ENCODE data around the gene SNRK.
A peak's percentile ranks its signal among the peaks of the same experiment; 100 is the strongest.

The SNRK gene

GRCh38 chr3:43248973-43249372 is 37.4 kb upstream of the SNRK start:
- H3K4me3 ChIP-seq (ENCODE audit: insufficient read depth in 1 of 2, low read depth in 1 of 2, low read length in 2 of 2), result no peak overlapping the region
- H2BK120ac ChIP-seq (ENCODE audit: low read depth, low read length), result no peak overlapping the region
- H3K27me3 ChIP-seq (ENCODE audit: control insufficient read depth in 1 of 2, insufficient read depth in 1 of 2, low read length in 2 of 2), result peaks cover 55 to 70% of the 10 kb centered on the region in 2 experiments
- H2AFZ ChIP-seq (ENCODE audit: low read depth, low read length), result no peak overlapping the region
- no peaks in the 10 kb centered on the region for H3K9me3 ChIP-seq (ENCODE audit: control insufficient read depth, low read length)
- H3K36me3 ChIP-seq (ENCODE audit: control insufficient read depth in 1 of 2, insufficient read depth in 2 of 2, low read depth in 1 of 2, low read length in 2 of 2), result no peaks in the 10 kb centered on the region
- DNase-seq, result no peak
- H3K4me2 ChIP-seq (ENCODE audit: low read length, poor library complexity, severe bottlenecking), result no peak overlapping the region
- no peak overlapping the region for H3K27ac ChIP-seq (ENCODE audit: low read length, poor library complexity, severe bottlenecking)
- no peak overlapping the region for H4K91ac ChIP-seq (ENCODE audit: low read length)
- WGBS, result 71% methylated on average over 2 of the region's 2 CpGs
- H3K23ac ChIP-seq (ENCODE audit: low read length in 2 of 2), result no peak overlapping the region
- H3K4ac ChIP-seq (ENCODE audit: low read depth in 1 of 2, low read length in 2 of 2), result no peak overlapping the region
- no peak overlapping the region for H3K9ac ChIP-seq (ENCODE audit: low read length)
- no peak overlapping the region for H3K14ac ChIP-seq (ENCODE audit: low read length in 2 of 2)
- no peak overlapping the region for H3K18ac ChIP-seq (ENCODE audit: low read depth in 1 of 2, low read length in 2 of 2)
- no peak overlapping the region for H4K8ac ChIP-seq (ENCODE audit: low read length)
- H3K4me1 ChIP-seq (ENCODE audit: control insufficient read depth, insufficient read depth, low read depth, low read length), result no peaks in the 10 kb centered on the region
- no peak overlapping the region for H2BK5ac ChIP-seq (ENCODE audit: low read depth, low read length, poor library complexity, severe bottlenecking)
- H2BK15ac ChIP-seq (ENCODE audit: low read depth, poor library complexity, severe bottlenecking), result no peak overlapping the region
- H2BK12ac ChIP-seq (ENCODE audit: low read length in 2 of 2), result no peak overlapping the region
- H3K79me1 ChIP-seq (replicated peaks; ENCODE audit: low read length, poor library complexity, severe bottlenecking), result no peaks in the 10 kb centered on the region
- no peak overlapping the region for H2AK5ac ChIP-seq (ENCODE audit: low read length, severe bottlenecking)

- Histone ChIP-seq H2BK5ac (ENCODE audit: low read depth, low read length, poor library complexity, severe bottlenecking) (no peak overlapping the region), H2AK5ac (ENCODE audit: low read length, severe bottlenecking) (no peak overlapping the region), H4K91ac (ENCODE audit: low read length) (no peak overlapping the region), H3K79me1 (replicated peaks; ENCODE audit: low read length, poor library complexity, severe bottlenecking) (no peaks in the 10 kb centered on the region), H3K27ac (ENCODE audit: low read length, poor library complexity, severe bottlenecking) (no peak overlapping the region), H2BK12ac (ENCODE audit: low read length in 2 of 2) (no peak overlapping the region), H3K9me3 (ENCODE audit: control insufficient read depth, low read length) (no peaks in the 10 kb centered on the region), H3K4me2 (ENCODE audit: low read length, poor library complexity, severe bottlenecking) (no peak overlapping the region), H2BK15ac (ENCODE audit: low read depth, poor library complexity, severe bottlenecking) (no peak overlapping the region), H3K4ac (ENCODE audit: low read depth in 1 of 2, low read length in 2 of 2) (no peak overlapping the region), H2BK120ac (ENCODE audit: low read depth, low read length) (no peak overlapping the region), H3K18ac (ENCODE audit: low read depth in 1 of 2, low read length in 2 of 2) (no peak overlapping the region), H4K8ac (ENCODE audit: low read length) (no peak overlapping the region), H3K36me3 (ENCODE audit: control insufficient read depth in 1 of 2, insufficient read depth in 2 of 2, low read depth in 1 of 2, low read length in 2 of 2) (no peaks in the 10 kb centered on the region), H2AFZ (ENCODE audit: low read depth, low read length) (no peak overlapping the region), H3K14ac (ENCODE audit: low read length in 2 of 2) (no peak overlapping the region), H3K4me3 (ENCODE audit: insufficient read depth in 1 of 2, low read depth in 1 of 2, low read length in 2 of 2) (no peak overlapping the region), H3K27me3 (ENCODE audit: control insufficient read depth in 1 of 2, insufficient read depth in 1 of 2, low read length in 2 of 2) (peaks cover 56 to 73% of the 10 kb centered on the region in 2 experiments), H3K9ac (ENCODE audit: low read length) (no peak overlapping the region), H3K23ac (ENCODE audit: low read length in 2 of 2) (no peak overlapping the region), H3K4me1 (ENCODE audit: control insufficient read depth, insufficient read depth, low read depth, low read length) (no peaks in the 10 kb centered on the region)
- DNase-seq, result no peak
Observed at GRCh38 chr3:43249405-43249804, 36.9 kb upstream of the SNRK start.

- no peak overlapping the region for H3K9ac ChIP-seq (ENCODE audit: low read length)
- 78% methylated on average over 4 of the region's 4 CpGs for WGBS
- H3K4me2 ChIP-seq (ENCODE audit: low read length, poor library complexity, severe bottlenecking), result no peak overlapping the region
- no peak for DNase-seq
- H4K8ac ChIP-seq (ENCODE audit: low read length), result no peak overlapping the region
- H3K27ac ChIP-seq (ENCODE audit: low read length, poor library complexity, severe bottlenecking), result no peak overlapping the region
- no peak overlapping the region for H2BK5ac ChIP-seq (ENCODE audit: low read depth, low read length, poor library complexity, severe bottlenecking)
- no peaks in the 10 kb centered on the region for H3K36me3 ChIP-seq (ENCODE audit: control insufficient read depth in 1 of 2, insufficient read depth in 2 of 2, low read depth in 1 of 2, low read length in 2 of 2)
- no peak overlapping the region for H2BK120ac ChIP-seq (ENCODE audit: low read depth, low read length)
- no peaks in the 10 kb centered on the region for H3K9me3 ChIP-seq (ENCODE audit: control insufficient read depth, low read length)
- no peak overlapping the region for H2BK15ac ChIP-seq (ENCODE audit: low read depth, poor library complexity, severe bottlenecking)
- H2AFZ ChIP-seq (ENCODE audit: low read depth, low read length), result no peak overlapping the region
- no peak overlapping the region for H3K18ac ChIP-seq (ENCODE audit: low read depth in 1 of 2, low read length in 2 of 2)
- H2AK5ac ChIP-seq (ENCODE audit: low read length, severe bottlenecking), result no peak overlapping the region
- no peaks in the 10 kb centered on the region for H3K79me1 ChIP-seq (replicated peaks; ENCODE audit: low read length, poor library complexity, severe bottlenecking)
- no peak overlapping the region for H3K4ac ChIP-seq (ENCODE audit: low read depth in 1 of 2, low read length in 2 of 2)
- peaks cover 44 to 57% of the 10 kb centered on the region in 2 experiments for H3K27me3 ChIP-seq (ENCODE audit: control insufficient read depth in 1 of 2, insufficient read depth in 1 of 2, low read length in 2 of 2)
- H2BK12ac ChIP-seq (ENCODE audit: low read length in 2 of 2), result no peak overlapping the region
- no peak overlapping the region for H3K14ac ChIP-seq (ENCODE audit: low read length in 2 of 2)
- H3K23ac ChIP-seq (ENCODE audit: low read length in 2 of 2), result no peak overlapping the region
- no peaks in the 10 kb centered on the region for H3K4me1 ChIP-seq (ENCODE audit: control insufficient read depth, insufficient read depth, low read depth, low read length)
- H4K91ac ChIP-seq (ENCODE audit: low read length), result no peak overlapping the region
- H3K4me3 ChIP-seq (ENCODE audit: insufficient read depth in 1 of 2, low read depth in 1 of 2, low read length in 2 of 2), result no peak overlapping the region
Observed at GRCh38 chr3:43253294-43253693, 33.0 kb upstream of the SNRK start.

- no peak overlapping the region for H4K8ac ChIP-seq (ENCODE audit: low read length)
- no peak overlapping the region for H3K27ac ChIP-seq (ENCODE audit: low read length, poor library complexity, severe bottlenecking)
- H2BK120ac ChIP-seq (ENCODE audit: low read depth, low read length), result no peak overlapping the region
- H3K36me3 ChIP-seq (ENCODE audit: control insufficient read depth in 1 of 2, insufficient read depth in 2 of 2, low read depth in 1 of 2, low read length in 2 of 2), result no peaks in the 10 kb centered on the region
- no peak overlapping the region for H2AFZ ChIP-seq (ENCODE audit: low read depth, low read length)
- H3K4me3 ChIP-seq (ENCODE audit: insufficient read depth in 1 of 2, low read depth in 1 of 2, low read length in 2 of 2), result no peak overlapping the region
- no peak overlapping the region for H2BK12ac ChIP-seq (ENCODE audit: low read length in 2 of 2)
- H3K27me3 ChIP-seq (ENCODE audit: control insufficient read depth in 1 of 2, insufficient read depth in 1 of 2, low read length in 2 of 2), result peaks cover 38 to 50% of the 10 kb centered on the region in 2 experiments
- H2BK15ac ChIP-seq (ENCODE audit: low read depth, poor library complexity, severe bottlenecking), result no peak overlapping the region
- no peak overlapping the region for H3K18ac ChIP-seq (ENCODE audit: low read depth in 1 of 2, low read length in 2 of 2)
- no peaks in the 10 kb centered on the region for H3K9me3 ChIP-seq (ENCODE audit: control insufficient read depth, low read length)
- no peaks in the 10 kb centered on the region for H3K79me1 ChIP-seq (replicated peaks; ENCODE audit: low read length, poor library complexity, severe bottlenecking)
- DNase-seq, result no peak
- H3K4me2 ChIP-seq (ENCODE audit: low read length, poor library complexity, severe bottlenecking), result no peak overlapping the region
- no CpG with 5 or more reads among the region's 1 CpG for WGBS
- no peak overlapping the region for H2AK5ac ChIP-seq (ENCODE audit: low read length, severe bottlenecking)
- H4K91ac ChIP-seq (ENCODE audit: low read length), result no peak overlapping the region
- no peak overlapping the region for H3K9ac ChIP-seq (ENCODE audit: low read length)
- H2BK5ac ChIP-seq (ENCODE audit: low read depth, low read length, poor library complexity, severe bottlenecking), result no peak overlapping the region
- no peaks in the 10 kb centered on the region for H3K4me1 ChIP-seq (ENCODE audit: control insufficient read depth, insufficient read depth, low read depth, low read length)
- H3K4ac ChIP-seq (ENCODE audit: low read depth in 1 of 2, low read length in 2 of 2), result no peak overlapping the region
- peak overlapping the region in 1 of 2 experiments; percentile 24 for H3K23ac ChIP-seq (ENCODE audit: low read length in 2 of 2)
- H3K14ac ChIP-seq (ENCODE audit: low read length in 2 of 2), result no peak overlapping the region
Observed at GRCh38 chr3:43254125-43254524, 32.2 kb upstream of the SNRK start.

All from mesenchymal stem cell (in vitro differentiated cells and primary cell).